HG03378 (cell line): Measurements from ENCODE around the gene CDH18.

ENCODE experiments used
- ATAC-seq: cut with Tn5 transposase; IDR thresholded peaks from one replicate; pipeline ENCODE4 v1.9.1; 2021; ENCODE audit warnings: mild to moderate bottlenecking, moderate library complexity; ENCODE audit not compliant: unreplicated experiment

The CDH18 gene

GRCh38 chr5:19739671-19740070 lies 248.3 kb downstream of the CDH18 start:
- no peak for ATAC-seq

- ATAC-seq, result no peak
Observed at GRCh38 chr5:19734776-19735175, 253.2 kb downstream of the CDH18 start.

- ATAC-seq, result no peak
Observed at GRCh38 chr5:19733612-19734495, 254.1 kb downstream of the CDH18 start.

- ATAC-seq, result no peak
Observed at GRCh38 chr5:19728571-19728970, 259.4 kb downstream of the CDH18 start.

GRCh38 chr5:19719109-19719508 lies 268.9 kb downstream of the CDH18 start:
- ATAC-seq, result no peak

GRCh38 chr5:19713740-19714139 lies 274.3 kb downstream of the CDH18 start:
- ATAC-seq, result no peak

GRCh38 chr5:19709403-19709802 lies 278.6 kb downstream of the CDH18 start:
- no peak for ATAC-seq

- no peak for ATAC-seq
Observed at GRCh38 chr5:19706776-19707175, 281.2 kb downstream of the CDH18 start.

- ATAC-seq, result no peak
Observed at GRCh38 chr5:19701731-19702130, 286.3 kb downstream of the CDH18 start.

GRCh38 chr5:19694949-19695611 lies 292.9 kb downstream of the CDH18 start:
- no peak for ATAC-seq

GRCh38 chr5:19690978-19691377 lies 297.0 kb downstream of the CDH18 start:
- ATAC-seq, result no peak

GRCh38 chr5:19685473-19685872 lies 302.5 kb downstream of the CDH18 start:
- ATAC-seq, result no peak

- no peak for ATAC-seq
Observed at GRCh38 chr5:19676895-19677294, 311.1 kb downstream of the CDH18 start.

GRCh38 chr5:19660679-19661078 lies 327.3 kb downstream of the CDH18 start:
- ATAC-seq, result no peak

- no peak for ATAC-seq
Observed at GRCh38 chr5:19655627-19656026, 332.4 kb downstream of the CDH18 start.

- no peak for ATAC-seq
Observed at GRCh38 chr5:19638461-19638860, 349.5 kb downstream of the CDH18 start.

GRCh38 chr5:19630876-19631275 lies 357.1 kb downstream of the CDH18 start:
- no peak for ATAC-seq

- no peak for ATAC-seq
Observed at GRCh38 chr5:19626211-19626610, 361.8 kb downstream of the CDH18 start.

- ATAC-seq, result no peak
Observed at GRCh38 chr5:19625562-19625961, 362.4 kb downstream of the CDH18 start.

- ATAC-seq, result no peak
Observed at GRCh38 chr5:19619571-19619970, 368.4 kb downstream of the CDH18 start.

GRCh38 chr5:19616701-19617215 lies 371.2 kb downstream of the CDH18 start:
- no peak for ATAC-seq

- no peak for ATAC-seq
Observed at GRCh38 chr5:19615661-19616060, 372.3 kb downstream of the CDH18 start.
